Thyroid gland (tissue), 4 donors: Measurements from ENCODE around the gene P2RX2.

Experiments used
- CTCF ChIP-seq, 6 experiments: fragments of 200-600 bp in 3 of 6; fragments of 450-650 bp in 3 of 6; sonication (generic) in 3 of 6; IDR thresholded peaks; one replicate each; pipeline ENCODE4 v1.5.1; 2016 to 2019; ENCODE audit warnings: antibody characterized with exemption in 6 of 6, mild to moderate bottlenecking in 2 of 6, inconsistent platforms in 1 of 6, moderate library complexity in 1 of 6
- POLR2A ChIP-seq, 2 donors: fragments of 450-650 bp; IDR thresholded peaks; one replicate each; pipeline ENCODE4 v1.6.1; 2017; ENCODE audit warnings: antibody characterized with exemption in 2 of 2, mild to moderate bottlenecking in 2 of 2, moderate library complexity in 1 of 2

DNA sequence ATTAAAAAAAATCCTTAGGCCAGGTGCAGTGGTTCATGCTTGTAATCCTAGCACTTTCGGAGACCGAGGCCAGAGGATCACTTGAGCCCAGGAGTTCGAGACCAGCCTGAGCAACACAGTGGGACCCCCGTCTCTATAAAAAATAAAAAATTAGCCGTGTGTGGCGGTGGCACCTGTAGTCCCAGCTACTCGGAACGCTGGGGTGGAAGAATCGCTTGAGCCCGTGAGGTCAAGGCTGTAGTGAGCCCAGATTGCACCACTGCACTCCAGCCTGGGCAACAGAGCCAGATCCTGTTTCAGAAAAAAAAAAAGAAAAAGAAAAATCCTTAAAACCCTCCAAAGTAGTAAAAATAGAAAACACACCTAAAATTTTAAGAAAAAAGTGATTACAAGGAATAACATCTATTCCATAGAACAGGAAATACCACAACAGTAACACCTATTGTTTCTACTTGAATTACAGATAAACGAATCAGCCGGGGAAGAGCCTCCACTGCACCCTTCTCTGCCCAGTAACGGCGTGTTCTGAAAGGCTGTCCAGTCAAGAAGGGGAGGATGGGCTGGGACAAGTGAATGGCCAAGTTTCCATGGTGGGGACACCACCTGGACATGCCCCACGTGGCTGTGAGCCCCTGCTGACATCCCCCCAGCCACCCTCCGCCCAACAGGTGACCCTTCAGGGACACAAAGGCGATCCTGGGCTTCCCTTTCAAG is 50.7 kb downstream of the P2RX2 start:
- no peak for TF ChIP-seq CTCF (IDR thresholded peaks at IDR 0.05)
- TF ChIP-seq POLR2A (IDR thresholded peaks at IDR 0.05): no peak
